GM12878 (cell line): ENCODE results near the gene SMAD2. TPM values are rescaled to one million over a fixed set of nuclear protein-coding genes. Genes with fewer than 3 reads are reported as not detected.

Experiments used
- ATAC-seq: fragments of 200-7000 bp; cut with Tn5 transposase; 3 replicates; pipeline ENCODE4 v1.9.1; 2020; ENCODE audit warnings: mild to moderate bottlenecking, moderate library complexity
- BruUV-seq: library from RNA; stranded (reverse); fragments of 400-500 nt; replicated peaks from 2 replicates; lab custom pipeline; 2021; lab: Mats Ljungman, UMichigan
- CTCF ChIA-PET: fragments of 300-600 bp; sonication (Branson Sonifier 250); formaldehyde crosslinking; extraction: SDS; loops from one replicate; lab custom pipeline; 2021; ENCODE audit warnings: inconsistent platforms; lab: Yijun Ruan, JAX
- POLR2A ChIA-PET: fragments of 350-600 bp; formaldehyde crosslinking; extraction: SDS; loops from one replicate; lab custom pipeline; 2021; ENCODE audit warnings: inconsistent platforms; lab: Charles Lee
- RAD21 ChIA-PET: fragments of 300-600 bp; sonication (Branson Sonifier 250); formaldehyde crosslinking; loops from one replicate; lab custom pipeline; 2023; ENCODE audit warnings: antibody characterized with exemption; ENCODE audit not compliant: unreplicated experiment; lab: Charles Lee
- SMC1A ChIA-PET: fragments of 300-600 bp; sonication (Branson Sonifier 250); formaldehyde crosslinking; loops from one replicate; lab custom pipeline; 2023; ENCODE audit not compliant: unreplicated experiment, uncharacterized antibody; lab: Charles Lee
- DNase-seq: peaks from one replicate; pipeline ENCODE4 v3.0.0-alpha.2; 2011; ENCODE audit warnings: low read depth, low spot score
- FAIRE-seq: peaks from 3 replicates; lab custom pipeline; 2011; peaks lifted over from hg19 to GRCh38; lab: Jason Lieb, UNC
- H2AFZ ChIP-seq: 2 replicates; pipeline ENCODE4 v1.6.0; 2011; ENCODE audit warnings: low read depth, low read length, control low read depth; ENCODE audit not compliant: control insufficient read depth
- H3K27ac ChIP-seq: 2 replicates; pipeline ENCODE4 v1.5.1; 2011; ENCODE audit warnings: control low read depth; ENCODE audit not compliant: control insufficient read depth, insufficient read depth
- H3K27me3 ChIP-seq, 2 experiments: replicated peaks in 1 of 2; 2 replicates each; pipeline versions ENCODE4 v1.6.0 to v1.6.1; 2011; ENCODE audit warnings: low read length in 1 of 2; ENCODE audit not compliant: control insufficient read depth in 2 of 2, insufficient read depth in 2 of 2
- H3K36me3 ChIP-seq, 2 experiments: 2 replicates each; pipeline ENCODE4 v1.5.1; 2011; ENCODE audit warnings: low read length in 1 of 2; ENCODE audit not compliant: control insufficient read depth in 2 of 2, insufficient read depth in 2 of 2
- H3K4me1 ChIP-seq: 2 replicates; pipeline ENCODE4 v1.6.1; 2011; ENCODE audit warnings: mild to moderate bottlenecking, low read length, moderate library complexity, mixed read lengths; ENCODE audit not compliant: control insufficient read depth, insufficient read depth
- H3K4me2 ChIP-seq: 2 replicates; pipeline ENCODE4 v1.6.0; 2011; ENCODE audit warnings: control low read depth; ENCODE audit not compliant: control insufficient read depth, insufficient read depth
- H3K4me3 ChIP-seq: fragments of 200-600 bp; sonication (generic); 2 replicates; pipeline ENCODE4 v1.5.1; 2016
- H3K79me2 ChIP-seq: 2 replicates; pipeline ENCODE4 v1.6.0; 2011; ENCODE audit warnings: low read length; ENCODE audit not compliant: control insufficient read depth, insufficient read depth
- H3K9ac ChIP-seq: 2 replicates; pipeline ENCODE4 v1.8.0; 2011; ENCODE audit warnings: low read length, control low read depth, mixed read lengths; ENCODE audit not compliant: control insufficient read depth, insufficient read depth
- H3K9me3 ChIP-seq: replicated peaks from 3 replicates; pipeline ENCODE4 v1.5.1; 2011; ENCODE audit warnings: mild to moderate bottlenecking, low read length; ENCODE audit not compliant: control insufficient read depth, insufficient read depth
- H4K20me1 ChIP-seq: 2 replicates; pipeline ENCODE4 v1.6.0; 2011; ENCODE audit not compliant: control insufficient read depth, insufficient read depth
- CHD2 ChIP-seq: IDR thresholded peaks from 2 replicates; pipeline ENCODE4 v1.6.1; 2011; ENCODE audit warnings: low read depth, low read length, improper control_type of control experiment, borderline replicate concordance
- MEF2B ChIP-seq: fragments of 450-650 bp; IDR thresholded peaks from 2 replicates; pipeline ENCODE4 v1.6.1; 2018; ENCODE audit warnings: mild to moderate bottlenecking, moderate library complexity; ENCODE audit not compliant: partially characterized antibody, poor library complexity, severe bottlenecking
- NBN ChIP-seq: fragments of 450-650 bp; IDR thresholded peaks from 2 replicates; pipeline ENCODE4 v1.6.1; 2016
- PAX5 ChIP-seq: IDR thresholded peaks from 2 replicates; pipeline ENCODE4 v1.6.1; 2011; ENCODE audit warnings: low read depth, low read length, borderline replicate concordance
- RAD51 ChIP-seq: fragments of 450-650 bp; IDR thresholded peaks from 2 replicates; pipeline ENCODE4 v1.6.1; 2016; ENCODE audit warnings: moderate library complexity, mild to moderate bottlenecking, inconsistent platforms
- SIN3A ChIP-seq: IDR thresholded peaks from 2 replicates; pipeline ENCODE4 v1.6.1; 2012; ENCODE audit warnings: low read depth, low read length, improper control_type of control experiment
- TCF3 ChIP-seq: IDR thresholded peaks from 2 replicates; pipeline ENCODE4 v1.6.1; 2012; ENCODE audit warnings: low read depth, mild to moderate bottlenecking, low read length, borderline replicate concordance; ENCODE audit not compliant: insufficient read depth
- ZNF622 ChIP-seq: fragments of 450-650 bp; IDR thresholded peaks from 2 replicates; pipeline ENCODE4 v1.6.1; 2017; ENCODE audit warnings: mild to moderate bottlenecking, inconsistent platforms
- WGBS: methylation state at CpG from one replicate; pipeline ENCODE4 v1.1.6; 2016; ENCODE audit warnings: low lambda C conversion rate; ENCODE audit not compliant: insufficient replicate concordance, insufficient coverage; ENCODE audit errors: missing lambda C conversion rate; 5-methylcytosine and 5-hydroxymethylcytosine counted together
- in situ Hi-C: fragments of 300-500 bp; cut with MboI; formaldehyde crosslinking; loops from 9 replicates; pipeline ENCODE4 v1.14.3; 2018; ENCODE audit warnings: mixed read lengths
- intact Hi-C: fragments of 100-400 bp; cut with micrococcal nuclease; formaldehyde crosslinking; loops from one replicate; pipeline ENCODE4 v1.14.2; 2022; ENCODE audit not compliant: unreplicated experiment
- polyA plus RNA-seq, 11 experiments: library from polyadenylated mRNA; depleted of rRNA in 4 of 11; unstranded in 6 of 11; stranded (reverse) in 5 of 11; fragments of >200 nt; fragmentation: Nextera tagmentation in 4 of 11; fragmentation: Illumina TruSeq in 1 of 11; extraction: Ambion mirVana in 4 of 11; extraction: Trizol in 1 of 11; gene quantifications; 1 replicate in 1 of 11; 2 replicates in 10 of 11; pipeline versions ENCODE4 v1.2.1 to v1.2.3, GENCODE V29; 2011 to 2016; ENCODE audit warnings: inconsistent platforms in 2 of 11, missing spikeins in 2 of 11, low read depth in 1 of 11
- total RNA-seq, 4 experiments: library from RNA; depleted of rRNA in 3 of 4; stranded (reverse); fragments of >200 nt in 3 of 4; fragmentation: Illumina TruSeq in 1 of 4; extraction: Trizol in 1 of 4; gene quantifications; 2 replicates each; pipeline versions ENCODE4 v1.2.1 to v1.2.3, GENCODE V29; 2013 to 2021
- TF ChIP-seq, protein P1 (sequence below): fragments of 150-350 bp; IDR thresholded peaks from 2 replicates; pipeline ENCODE4 v1.6.1; 2014; ENCODE audit warnings: mild to moderate bottlenecking, low read depth, low read length
- TF ChIP-seq, protein P2 (sequence below): fragments of 150-350 bp; IDR thresholded peaks from 2 replicates; pipeline ENCODE4 v1.6.1; 2016; ENCODE audit warnings: low read depth, low read length
- TF ChIP-seq, protein P3 (sequence below): fragments of 450-650 bp; IDR thresholded peaks from 2 replicates; pipeline ENCODE4 v1.6.1; 2018; ENCODE audit warnings: borderline replicate concordance, mild to moderate bottlenecking; ENCODE audit not compliant: partially characterized antibody
- TF ChIP-seq, protein P4 (sequence below): fragments of 450-650 bp; conservative IDR thresholded peaks from 2 replicates; pipeline ENCODE4 v1.6.1; 2017; ENCODE audit warnings: mild to moderate bottlenecking, moderate library complexity

Gene SMAD2
- total and polyA plus RNA-seq, 10 of the 15 experiments (the other 5 are each of a cell fraction or from before 2014, with no cell fraction given), result 28.8 to 111 (median 65.8) TPM

DNA sequence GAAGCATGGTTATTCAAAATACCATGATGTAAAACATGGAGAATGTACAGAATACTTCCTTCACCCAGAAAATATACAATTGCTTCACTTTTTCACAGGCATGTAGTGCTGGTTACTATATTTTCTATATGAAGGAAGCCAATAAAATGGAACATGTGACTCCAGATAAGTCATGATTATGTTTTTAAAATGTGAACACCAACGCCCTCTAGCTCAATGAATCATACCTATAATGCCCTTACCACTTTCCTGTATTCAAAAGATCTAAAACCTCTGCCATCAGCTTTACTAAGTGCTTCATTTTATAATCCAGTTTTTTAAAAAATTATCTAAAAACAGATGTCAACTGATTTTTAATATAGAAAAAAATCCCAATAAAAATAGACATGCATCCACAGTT, 59.9 kb downstream of the SMAD2 start:
- FAIRE-seq (no peak), ATAC-seq (no peak), DNase-seq (no peak)
- no peak overlapping the region for H3K27ac ChIP-seq
- in situ Hi-C loops (no loop called here), intact Hi-C loops (no loop called here)
- no peaks in the 10 kb centered on the region for H3K27me3 ChIP-seq
- no peak overlapping the region for H2AFZ ChIP-seq
- no peaks in the 10 kb centered on the region for H3K4me1 ChIP-seq
- no TSS peak for BruUV-seq
- H3K9ac ChIP-seq, result no peak overlapping the region
- H3K79me2 ChIP-seq, result no peaks in the 10 kb centered on the region; the same call in none of the 2 replicates
- ChIA-PET POLR2A (interaction anchor here (0.8 kb wide), 1 partner anchor 193 kb away, joined by 3 read pairs; no protein-coding TSS in a partner anchor), RAD21 (no interaction called here), CTCF (interaction anchor here (0.8 to 1.7 kb wide), 8 partner anchors 10 to 98 kb away, joined by 3 to 5 read pairs (median 4); no protein-coding TSS in a partner anchor), SMC1A (interaction anchor here (0.8 to 1.4 kb wide), 4 partner anchors 9 to 29 kb away, joined by 3 to 4 read pairs (median 4); no protein-coding TSS in a partner anchor)
- TF ChIP-seq PAX5 (no peak), RAD51 (no peak), CHD2 (no peak), TCF3 (no peak), NBN (no peak), ZNF622 (no peak), MEF2B (no peak), SIN3A (no peak)
- TF ChIP-seq, protein P1, sequence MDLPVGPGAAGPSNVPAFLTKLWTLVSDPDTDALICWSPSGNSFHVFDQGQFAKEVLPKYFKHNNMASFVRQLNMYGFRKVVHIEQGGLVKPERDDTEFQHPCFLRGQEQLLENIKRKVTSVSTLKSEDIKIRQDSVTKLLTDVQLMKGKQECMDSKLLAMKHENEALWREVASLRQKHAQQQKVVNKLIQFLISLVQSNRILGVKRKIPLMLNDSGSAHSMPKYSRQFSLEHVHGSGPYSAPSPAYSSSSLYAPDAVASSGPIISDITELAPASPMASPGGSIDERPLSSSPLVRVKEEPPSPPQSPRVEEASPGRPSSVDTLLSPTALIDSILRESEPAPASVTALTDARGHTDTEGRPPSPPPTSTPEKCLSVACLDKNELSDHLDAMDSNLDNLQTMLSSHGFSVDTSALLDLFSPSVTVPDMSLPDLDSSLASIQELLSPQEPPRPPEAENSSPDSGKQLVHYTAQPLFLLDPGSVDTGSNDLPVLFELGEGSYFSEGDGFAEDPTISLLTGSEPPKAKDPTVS, result no peak
- TF ChIP-seq, protein P2, sequence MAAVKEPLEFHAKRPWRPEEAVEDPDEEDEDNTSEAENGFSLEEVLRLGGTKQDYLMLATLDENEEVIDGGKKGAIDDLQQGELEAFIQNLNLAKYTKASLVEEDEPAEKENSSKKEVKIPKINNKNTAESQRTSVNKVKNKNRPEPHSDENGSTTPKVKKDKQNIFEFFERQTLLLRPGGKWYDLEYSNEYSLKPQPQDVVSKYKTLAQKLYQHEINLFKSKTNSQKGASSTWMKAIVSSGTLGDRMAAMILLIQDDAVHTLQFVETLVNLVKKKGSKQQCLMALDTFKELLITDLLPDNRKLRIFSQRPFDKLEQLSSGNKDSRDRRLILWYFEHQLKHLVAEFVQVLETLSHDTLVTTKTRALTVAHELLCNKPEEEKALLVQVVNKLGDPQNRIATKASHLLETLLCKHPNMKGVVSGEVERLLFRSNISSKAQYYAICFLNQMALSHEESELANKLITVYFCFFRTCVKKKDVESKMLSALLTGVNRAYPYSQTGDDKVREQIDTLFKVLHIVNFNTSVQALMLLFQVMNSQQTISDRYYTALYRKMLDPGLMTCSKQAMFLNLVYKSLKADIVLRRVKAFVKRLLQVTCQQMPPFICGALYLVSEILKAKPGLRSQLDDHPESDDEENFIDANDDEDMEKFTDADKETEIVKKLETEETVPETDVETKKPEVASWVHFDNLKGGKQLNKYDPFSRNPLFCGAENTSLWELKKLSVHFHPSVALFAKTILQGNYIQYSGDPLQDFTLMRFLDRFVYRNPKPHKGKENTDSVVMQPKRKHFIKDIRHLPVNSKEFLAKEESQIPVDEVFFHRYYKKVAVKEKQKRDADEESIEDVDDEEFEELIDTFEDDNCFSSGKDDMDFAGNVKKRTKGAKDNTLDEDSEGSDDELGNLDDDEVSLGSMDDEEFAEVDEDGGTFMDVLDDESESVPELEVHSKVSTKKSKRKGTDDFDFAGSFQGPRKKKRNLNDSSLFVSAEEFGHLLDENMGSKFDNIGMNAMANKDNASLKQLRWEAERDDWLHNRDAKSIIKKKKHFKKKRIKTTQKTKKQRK, result no peak
- TF ChIP-seq, protein P3, sequence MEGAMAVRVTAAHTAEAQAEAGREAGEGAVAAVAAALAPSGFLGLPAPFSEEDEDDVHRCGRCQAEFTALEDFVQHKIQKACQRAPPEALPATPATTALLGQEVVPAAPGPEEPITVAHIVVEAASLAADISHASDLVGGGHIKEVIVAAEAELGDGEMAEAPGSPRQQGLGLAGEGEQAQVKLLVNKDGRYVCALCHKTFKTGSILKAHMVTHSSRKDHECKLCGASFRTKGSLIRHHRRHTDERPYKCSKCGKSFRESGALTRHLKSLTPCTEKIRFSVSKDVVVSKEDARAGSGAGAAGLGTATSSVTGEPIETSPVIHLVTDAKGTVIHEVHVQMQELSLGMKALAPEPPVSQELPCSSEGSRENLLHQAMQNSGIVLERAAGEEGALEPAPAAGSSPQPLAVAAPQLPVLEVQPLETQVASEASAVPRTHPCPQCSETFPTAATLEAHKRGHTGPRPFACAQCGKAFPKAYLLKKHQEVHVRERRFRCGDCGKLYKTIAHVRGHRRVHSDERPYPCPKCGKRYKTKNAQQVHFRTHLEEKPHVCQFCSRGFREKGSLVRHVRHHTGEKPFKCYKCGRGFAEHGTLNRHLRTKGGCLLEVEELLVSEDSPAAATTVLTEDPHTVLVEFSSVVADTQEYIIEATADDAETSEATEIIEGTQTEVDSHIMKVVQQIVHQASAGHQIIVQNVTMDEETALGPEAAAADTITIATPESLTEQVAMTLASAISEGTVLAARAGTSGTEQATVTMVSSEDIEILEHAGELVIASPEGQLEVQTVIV, result no peak
- TF ChIP-seq, protein P4, sequence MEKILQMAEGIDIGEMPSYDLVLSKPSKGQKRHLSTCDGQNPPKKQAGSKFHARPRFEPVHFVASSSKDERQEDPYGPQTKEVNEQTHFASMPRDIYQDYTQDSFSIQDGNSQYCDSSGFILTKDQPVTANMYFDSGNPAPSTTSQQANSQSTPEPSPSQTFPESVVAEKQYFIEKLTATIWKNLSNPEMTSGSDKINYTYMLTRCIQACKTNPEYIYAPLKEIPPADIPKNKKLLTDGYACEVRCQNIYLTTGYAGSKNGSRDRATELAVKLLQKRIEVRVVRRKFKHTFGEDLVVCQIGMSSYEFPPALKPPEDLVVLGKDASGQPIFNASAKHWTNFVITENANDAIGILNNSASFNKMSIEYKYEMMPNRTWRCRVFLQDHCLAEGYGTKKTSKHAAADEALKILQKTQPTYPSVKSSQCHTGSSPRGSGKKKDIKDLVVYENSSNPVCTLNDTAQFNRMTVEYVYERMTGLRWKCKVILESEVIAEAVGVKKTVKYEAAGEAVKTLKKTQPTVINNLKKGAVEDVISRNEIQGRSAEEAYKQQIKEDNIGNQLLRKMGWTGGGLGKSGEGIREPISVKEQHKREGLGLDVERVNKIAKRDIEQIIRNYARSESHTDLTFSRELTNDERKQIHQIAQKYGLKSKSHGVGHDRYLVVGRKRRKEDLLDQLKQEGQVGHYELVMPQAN, result no peak
- H3K9me3 ChIP-seq, result no peaks in the 10 kb centered on the region
- no peaks in the 10 kb centered on the region; the same call in 1 of the 2 replicates for H4K20me1 ChIP-seq
- 43% methylated on average over 1 of the region's 1 CpG for WGBS
- H3K4me2 ChIP-seq, result no peak overlapping the region
- H3K36me3 ChIP-seq, result peaks cover 0 to 3% of the 10 kb centered on the region in 2 experiments; a peak in 3 of 4 replicates
- H3K4me3 ChIP-seq, result no peak overlapping the region
